Neural progenitor cell (in vitro differentiated cells): ENCODE data around the gene PCSK5.

Experiments
- EZH2 ChIP-seq: fragments of 200-600 bp; sonication (generic); IDR thresholded peaks from 2 replicates; pipeline ENCODE4 v1.6.1; 2017; ENCODE audit warnings: antibody characterized with exemption, mild to moderate bottlenecking, moderate library complexity
- EZH2phosphoT487 ChIP-seq: fragments of 200-600 bp; sonication (generic); IDR thresholded peaks from 2 replicates; pipeline ENCODE4 v1.6.1; 2017; ENCODE audit warnings: antibody characterized with exemption
- TF ChIP-seq, protein P1 (sequence below): fragments of 200-600 bp; sonication (generic); IDR thresholded peaks from 2 replicates; pipeline ENCODE4 v1.5.1; 2017; ENCODE audit warnings: antibody characterized with exemption, mild to moderate bottlenecking

GRCh38 chr9:76377791-76378190 lies 487.3 kb downstream of the PCSK5 start:
- TF ChIP-seq, protein P1, sequence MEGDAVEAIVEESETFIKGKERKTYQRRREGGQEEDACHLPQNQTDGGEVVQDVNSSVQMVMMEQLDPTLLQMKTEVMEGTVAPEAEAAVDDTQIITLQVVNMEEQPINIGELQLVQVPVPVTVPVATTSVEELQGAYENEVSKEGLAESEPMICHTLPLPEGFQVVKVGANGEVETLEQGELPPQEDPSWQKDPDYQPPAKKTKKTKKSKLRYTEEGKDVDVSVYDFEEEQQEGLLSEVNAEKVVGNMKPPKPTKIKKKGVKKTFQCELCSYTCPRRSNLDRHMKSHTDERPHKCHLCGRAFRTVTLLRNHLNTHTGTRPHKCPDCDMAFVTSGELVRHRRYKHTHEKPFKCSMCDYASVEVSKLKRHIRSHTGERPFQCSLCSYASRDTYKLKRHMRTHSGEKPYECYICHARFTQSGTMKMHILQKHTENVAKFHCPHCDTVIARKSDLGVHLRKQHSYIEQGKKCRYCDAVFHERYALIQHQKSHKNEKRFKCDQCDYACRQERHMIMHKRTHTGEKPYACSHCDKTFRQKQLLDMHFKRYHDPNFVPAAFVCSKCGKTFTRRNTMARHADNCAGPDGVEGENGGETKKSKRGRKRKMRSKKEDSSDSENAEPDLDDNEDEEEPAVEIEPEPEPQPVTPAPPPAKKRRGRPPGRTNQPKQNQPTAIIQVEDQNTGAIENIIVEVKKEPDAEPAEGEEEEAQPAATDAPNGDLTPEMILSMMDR, result no peak
- TF ChIP-seq EZH2 (no peak), EZH2phosphoT487 (no peak)
